Measurements from ENCODE around the gene TPPP3. TPM values are rescaled to one million over a fixed set of nuclear protein-coding genes. Genes with fewer than 3 reads are reported as not detected.
"Not testable (repeated sequence)": the region's sequence is repeated elsewhere in the genome, so short reads cannot be mapped to it uniquely, and the experiment has no call there.

The TPPP3 gene
- total RNA-seq, 4 donors from 2014 or later, result 0.54 to 2.3 (median 1.5) TPM

DNA sequence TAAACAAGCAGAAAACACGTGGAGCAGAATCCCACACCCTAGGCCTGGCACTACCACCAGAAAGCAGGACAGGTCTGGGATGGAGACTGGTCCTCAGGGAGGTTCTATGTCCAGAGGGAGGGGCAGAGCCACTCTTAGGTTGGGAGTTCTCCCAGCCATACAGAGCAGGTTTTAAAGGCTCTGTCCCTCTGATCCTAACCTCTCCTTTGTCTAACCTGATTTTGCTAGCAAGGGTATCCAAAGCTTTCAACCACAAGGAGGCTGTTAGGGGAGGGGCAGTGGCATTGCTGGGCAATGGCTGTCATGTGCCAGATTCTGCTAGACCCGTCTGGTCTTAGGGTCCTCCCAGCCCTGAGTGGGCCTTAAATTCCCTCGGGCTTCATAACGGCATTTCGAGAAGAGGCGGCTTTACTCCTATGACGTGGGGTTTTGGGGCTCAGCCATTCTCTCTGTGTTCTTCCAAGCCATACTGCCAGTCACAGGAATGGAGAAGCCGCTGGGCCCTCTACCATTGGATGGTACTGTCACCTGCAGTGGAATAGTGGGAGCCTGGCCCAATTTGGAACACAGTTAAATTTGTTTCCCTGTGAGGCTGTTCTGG is 5.7 kb downstream of the TPPP3 start:
- intact Hi-C loops (cut with DNase I), result no loop called here
- no peaks in the 10 kb centered on the region for H3K27me3 ChIP-seq
- no peak for DNase-seq
- WGBS, 2 donors, result 89 to 95% methylated on average over 5 to 8 of the region's 8 CpGs
- H3K9me3 ChIP-seq, result no peaks in the 10 kb centered on the region
- no peak overlapping the region for H3K27ac ChIP-seq
- no peak overlapping the region for H3K4me3 ChIP-seq (replicated peaks in 1 of 3)
- peaks cover 0 to 10% of the 10 kb centered on the region in 2 donors for H3K4me1 ChIP-seq
- TF ChIP-seq, protein P1, sequence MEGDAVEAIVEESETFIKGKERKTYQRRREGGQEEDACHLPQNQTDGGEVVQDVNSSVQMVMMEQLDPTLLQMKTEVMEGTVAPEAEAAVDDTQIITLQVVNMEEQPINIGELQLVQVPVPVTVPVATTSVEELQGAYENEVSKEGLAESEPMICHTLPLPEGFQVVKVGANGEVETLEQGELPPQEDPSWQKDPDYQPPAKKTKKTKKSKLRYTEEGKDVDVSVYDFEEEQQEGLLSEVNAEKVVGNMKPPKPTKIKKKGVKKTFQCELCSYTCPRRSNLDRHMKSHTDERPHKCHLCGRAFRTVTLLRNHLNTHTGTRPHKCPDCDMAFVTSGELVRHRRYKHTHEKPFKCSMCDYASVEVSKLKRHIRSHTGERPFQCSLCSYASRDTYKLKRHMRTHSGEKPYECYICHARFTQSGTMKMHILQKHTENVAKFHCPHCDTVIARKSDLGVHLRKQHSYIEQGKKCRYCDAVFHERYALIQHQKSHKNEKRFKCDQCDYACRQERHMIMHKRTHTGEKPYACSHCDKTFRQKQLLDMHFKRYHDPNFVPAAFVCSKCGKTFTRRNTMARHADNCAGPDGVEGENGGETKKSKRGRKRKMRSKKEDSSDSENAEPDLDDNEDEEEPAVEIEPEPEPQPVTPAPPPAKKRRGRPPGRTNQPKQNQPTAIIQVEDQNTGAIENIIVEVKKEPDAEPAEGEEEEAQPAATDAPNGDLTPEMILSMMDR (IDR thresholded peaks at IDR 0.05), result no peak
- TF ChIP-seq POLR2A (IDR thresholded peaks at IDR 0.05), result no peak
- no peaks in the 10 kb centered on the region for H3K36me3 ChIP-seq

DNA sequence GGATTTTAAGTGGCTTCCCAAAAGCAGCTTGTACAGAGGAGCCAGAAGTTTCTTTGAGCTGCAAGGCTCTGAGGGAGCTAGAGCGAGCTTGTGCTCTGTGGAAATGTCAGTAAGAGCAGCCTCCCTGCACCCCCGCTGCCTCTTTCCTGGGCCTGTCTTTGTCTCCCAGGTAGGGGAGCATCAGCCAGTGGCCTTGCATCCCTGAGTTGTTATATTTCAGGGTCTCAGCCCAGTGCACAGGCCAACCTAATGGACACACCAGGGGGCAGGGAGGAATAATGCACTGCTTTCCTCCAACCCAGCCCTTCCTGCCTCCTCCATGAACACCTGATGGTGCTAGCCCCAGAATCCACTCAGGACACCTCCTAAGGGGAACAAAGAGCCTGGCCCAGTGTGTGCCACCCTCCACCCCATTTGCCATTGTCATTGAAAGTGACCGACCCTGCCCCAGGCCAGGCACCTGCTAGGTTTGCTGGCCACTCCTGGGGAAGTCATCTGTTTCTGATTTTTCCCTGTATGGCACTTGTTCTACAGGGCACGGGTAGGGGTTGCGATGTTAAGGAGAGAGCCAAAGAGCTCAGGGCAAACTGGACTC is 6.3 kb downstream of the TPPP3 start:
- WGBS, 2 donors, result 87 to 100% methylated on average over 2 to 5 of the region's 5 CpGs
- H3K4me1 ChIP-seq, result peaks cover 0 to 4% of the 10 kb centered on the region in 2 donors
- TF ChIP-seq, protein P1 (IDR thresholded peaks at IDR 0.05), result no peak
- no peak overlapping the region for H3K4me3 ChIP-seq (replicated peaks in 1 of 3)
- no peaks in the 10 kb centered on the region for H3K27me3 ChIP-seq
- DNase-seq, result no peak
- H3K9me3 ChIP-seq, result no peaks in the 10 kb centered on the region
- intact Hi-C loops (cut with DNase I), result no loop called here
- H3K27ac ChIP-seq, result no peak overlapping the region
- no peaks in the 10 kb centered on the region for H3K36me3 ChIP-seq

DNA sequence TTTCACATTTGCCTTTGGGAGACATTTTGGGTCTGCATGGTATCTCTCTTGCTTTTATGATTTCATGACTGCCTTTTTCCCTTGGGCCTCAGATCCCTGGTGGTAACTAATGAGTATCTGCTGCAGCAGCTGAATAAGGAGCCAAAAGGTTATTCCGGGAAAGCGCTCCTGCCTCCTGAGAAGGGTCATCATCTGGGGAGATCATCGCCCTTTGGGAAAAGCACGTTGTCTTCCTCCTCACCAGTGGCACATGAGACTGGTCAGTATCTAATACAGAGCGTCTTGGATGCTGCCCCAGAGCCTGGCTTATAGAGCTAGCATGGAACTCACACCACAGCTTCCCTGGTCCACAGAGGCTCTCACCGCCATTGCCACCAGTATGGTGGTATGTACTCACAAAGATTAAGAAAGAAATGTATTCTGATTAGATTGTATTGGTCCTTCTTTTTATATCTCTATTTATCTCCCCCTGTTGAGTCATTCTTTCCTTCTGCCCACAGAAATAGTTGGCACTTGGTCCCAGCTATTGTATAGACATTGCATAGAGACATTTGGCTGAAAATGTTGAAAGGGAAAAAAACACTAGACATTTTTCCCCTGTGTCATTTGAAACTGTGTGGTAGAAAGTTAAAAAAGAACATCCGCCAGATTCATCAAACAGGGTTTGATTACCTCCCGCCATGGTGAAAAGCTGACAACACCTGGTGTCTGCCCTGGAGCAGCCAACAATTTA is 8.4 kb downstream of the TPPP3 start:
- WGBS, 2 donors, result 86 to 91% methylated on average over 8 of the region's 8 CpGs
- Histone ChIP-seq H3K27me3 (no peaks in the 10 kb centered on the region), H3K4me1 (no peaks in the 10 kb centered on the region), H3K36me3 (no peaks in the 10 kb centered on the region), H3K4me3 (replicated peaks in 1 of 3) (no peak overlapping the region), H3K9me3 (no peaks in the 10 kb centered on the region), H3K27ac (no peak overlapping the region)
- TF ChIP-seq, protein P1 (IDR thresholded peaks at IDR 0.05), result no peak
- TF ChIP-seq POLR2A (IDR thresholded peaks at IDR 0.05), result no peak
- intact Hi-C loops (cut with DNase I), result no loop called here
- DNase-seq, result no peak

DNA sequence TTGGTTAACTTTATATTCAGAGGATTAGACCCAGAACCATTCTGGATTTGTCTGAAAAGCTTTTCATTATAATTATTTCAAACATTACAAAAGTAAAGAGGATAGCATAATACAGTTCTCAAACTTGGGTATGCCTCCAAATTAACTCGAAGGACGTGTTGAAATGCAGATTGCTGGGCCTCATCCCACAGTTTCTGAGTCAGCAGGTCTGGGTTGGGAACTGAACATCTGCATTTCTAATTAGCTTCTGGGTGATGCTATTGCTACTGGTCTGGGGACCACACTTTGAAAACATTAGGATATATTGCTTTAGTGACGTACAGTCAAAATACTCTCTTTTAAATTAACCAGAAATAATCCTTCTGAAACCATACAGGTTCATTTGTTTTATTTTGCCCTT is 10.0 kb downstream of the TPPP3 start:
- no peak overlapping the region for H3K27ac ChIP-seq
- no peak for DNase-seq
- no peaks in the 10 kb centered on the region for H3K4me1 ChIP-seq
- no peaks in the 10 kb centered on the region for H3K36me3 ChIP-seq
- intact Hi-C loops (cut with DNase I), result no loop called here
- TF ChIP-seq, protein P1 (IDR thresholded peaks at IDR 0.05), result no peak
- no peak for TF ChIP-seq POLR2A (IDR thresholded peaks at IDR 0.05)
- H3K9me3 ChIP-seq, result no peaks in the 10 kb centered on the region
- no peaks in the 10 kb centered on the region for H3K27me3 ChIP-seq
- 92 to 100% methylated on average over 3 of the region's 3 CpGs for WGBS, 2 donors
- no peak overlapping the region for H3K4me3 ChIP-seq (replicated peaks in 1 of 3)

DNA sequence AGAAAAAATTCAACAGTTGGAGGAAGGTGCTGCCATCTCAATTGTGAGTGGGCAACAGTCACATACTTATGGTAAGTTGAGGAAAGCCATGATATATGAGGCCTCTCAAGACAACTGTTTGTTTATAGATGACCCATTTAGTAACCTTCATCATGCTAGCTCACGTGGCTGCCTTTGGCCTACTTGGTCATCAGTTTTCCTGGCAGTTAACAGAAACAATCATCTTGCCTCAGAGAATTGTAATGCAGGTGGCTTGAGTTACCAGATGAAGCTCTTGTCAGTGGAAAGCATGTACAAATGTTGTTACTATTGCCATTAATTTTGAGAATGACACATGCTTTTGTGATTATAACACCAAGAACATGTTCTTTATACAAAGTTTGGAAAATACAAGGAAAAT is 14.7 kb downstream of the TPPP3 start:
- no peak overlapping the region for H3K27ac ChIP-seq
- no peak overlapping the region for H3K4me3 ChIP-seq (replicated peaks in 1 of 3)
- no peak for DNase-seq
- WGBS, 2 donors, result 88 to 100% methylated on average over 1 of the region's 1 CpG
- no peaks in the 10 kb centered on the region for H3K27me3 ChIP-seq
- no peak for TF ChIP-seq POLR2A (IDR thresholded peaks at IDR 0.05)
- TF ChIP-seq, protein P1 (IDR thresholded peaks at IDR 0.05), result no peak
- H3K4me1 ChIP-seq, result no peaks in the 10 kb centered on the region
- no peaks in the 10 kb centered on the region for H3K36me3 ChIP-seq
- no peaks in the 10 kb centered on the region for H3K9me3 ChIP-seq
- intact Hi-C loops (cut with DNase I), result no loop called here

DNA sequence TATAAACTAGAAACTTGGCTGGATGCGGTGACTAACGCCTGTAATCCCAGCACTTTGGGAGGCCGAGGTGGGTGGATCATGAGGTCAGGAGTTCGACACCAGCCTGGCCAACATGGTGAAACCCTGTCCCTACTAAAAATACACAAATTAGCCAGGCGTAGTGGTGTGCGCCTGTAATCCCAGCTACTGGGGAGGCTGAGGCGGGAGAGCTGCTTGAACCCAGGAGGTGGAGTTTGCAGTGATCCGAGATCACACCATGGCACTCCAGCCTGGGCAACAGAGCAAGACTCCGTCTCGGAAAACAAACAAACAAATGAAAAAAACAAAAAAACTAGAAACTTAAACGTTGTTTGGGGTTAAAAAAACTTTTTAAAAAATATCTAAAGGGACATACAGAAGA is 17.3 kb downstream of the TPPP3 start:
- H3K27me3 ChIP-seq; H3K36me3 ChIP-seq; H3K9me3 ChIP-seq; DNase-seq; H3K27ac ChIP-seq; H3K4me1 ChIP-seq; H3K4me3 ChIP-seq (replicated peaks in 1 of 3); intact Hi-C loops (cut with DNase I): not testable (repeated sequence)
- 92% methylated on average over 11 of the region's 11 CpGs for WGBS, 2 donors

Measured in thyroid gland (tissue), 4 donors.